Stromal cell of bone marrow (primary cell): ENCODE results near the gene ANKRD13A.
"Not testable (repeated sequence)": the region's sequence is repeated elsewhere in the genome, so short reads cannot be mapped to it uniquely, and the experiment has no call there.

Source experiments
- DNase-seq: peaks from one replicate; pipeline ENCODE4 v3.0.0-alpha.2; 2012; ENCODE audit warnings: low read depth

Gene ANKRD13A

DNA sequence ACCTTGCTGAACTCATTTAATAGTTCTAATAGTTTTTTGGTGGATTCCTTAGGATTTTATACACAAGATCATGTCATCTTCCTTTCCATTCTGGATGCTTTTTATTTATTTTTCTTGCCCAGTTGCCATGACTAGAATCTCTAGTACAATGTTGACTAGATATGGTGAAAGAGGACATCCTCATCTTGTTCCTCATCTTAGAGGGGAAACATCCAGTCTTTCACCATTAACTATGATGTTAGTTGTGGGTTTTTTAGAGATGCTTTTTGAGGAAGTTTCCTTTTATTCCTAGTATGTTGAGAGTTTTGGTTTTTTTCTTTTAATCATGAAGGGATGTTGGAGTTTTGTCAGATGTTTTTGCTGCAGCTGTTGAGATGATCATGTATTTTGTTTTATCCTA lies 8.7 kb downstream of the ANKRD13A start:
- DNase-seq = no peak

DNA sequence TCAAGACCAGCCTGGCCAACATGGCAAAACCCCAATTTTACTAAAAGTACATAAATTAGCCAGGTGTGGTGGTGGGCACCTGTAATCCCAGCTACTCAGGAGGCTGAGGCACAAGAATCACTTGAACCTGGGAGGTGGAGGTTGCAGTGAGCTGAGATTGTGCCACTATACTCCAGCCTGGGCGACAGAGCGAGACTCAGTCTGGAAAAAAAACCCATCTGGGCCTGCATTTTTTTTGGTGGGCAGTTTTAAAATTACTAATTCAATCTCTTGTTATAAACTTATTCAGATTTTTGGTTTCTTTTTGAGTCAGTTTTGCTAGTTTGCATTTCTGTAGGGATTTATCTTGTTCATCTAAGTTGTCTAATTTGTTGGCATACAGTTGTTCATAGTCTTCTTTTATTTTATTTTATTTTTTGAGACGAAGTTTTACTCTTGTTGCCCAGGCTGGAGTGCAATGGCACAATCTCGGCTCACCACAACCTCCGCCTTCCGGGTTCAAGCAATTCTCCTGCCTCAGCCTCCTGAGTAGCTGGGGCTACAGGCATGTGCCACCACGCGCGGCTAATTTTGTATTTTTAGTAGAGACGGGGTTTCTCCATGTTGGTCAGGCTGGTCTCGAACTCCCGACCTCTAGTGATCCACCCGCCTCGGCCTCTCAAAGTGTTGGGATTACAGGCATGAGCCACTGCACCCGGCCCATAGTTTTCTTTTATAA lies 9.6 kb downstream of the ANKRD13A start:
- not testable (repeated sequence) for DNase-seq

DNA sequence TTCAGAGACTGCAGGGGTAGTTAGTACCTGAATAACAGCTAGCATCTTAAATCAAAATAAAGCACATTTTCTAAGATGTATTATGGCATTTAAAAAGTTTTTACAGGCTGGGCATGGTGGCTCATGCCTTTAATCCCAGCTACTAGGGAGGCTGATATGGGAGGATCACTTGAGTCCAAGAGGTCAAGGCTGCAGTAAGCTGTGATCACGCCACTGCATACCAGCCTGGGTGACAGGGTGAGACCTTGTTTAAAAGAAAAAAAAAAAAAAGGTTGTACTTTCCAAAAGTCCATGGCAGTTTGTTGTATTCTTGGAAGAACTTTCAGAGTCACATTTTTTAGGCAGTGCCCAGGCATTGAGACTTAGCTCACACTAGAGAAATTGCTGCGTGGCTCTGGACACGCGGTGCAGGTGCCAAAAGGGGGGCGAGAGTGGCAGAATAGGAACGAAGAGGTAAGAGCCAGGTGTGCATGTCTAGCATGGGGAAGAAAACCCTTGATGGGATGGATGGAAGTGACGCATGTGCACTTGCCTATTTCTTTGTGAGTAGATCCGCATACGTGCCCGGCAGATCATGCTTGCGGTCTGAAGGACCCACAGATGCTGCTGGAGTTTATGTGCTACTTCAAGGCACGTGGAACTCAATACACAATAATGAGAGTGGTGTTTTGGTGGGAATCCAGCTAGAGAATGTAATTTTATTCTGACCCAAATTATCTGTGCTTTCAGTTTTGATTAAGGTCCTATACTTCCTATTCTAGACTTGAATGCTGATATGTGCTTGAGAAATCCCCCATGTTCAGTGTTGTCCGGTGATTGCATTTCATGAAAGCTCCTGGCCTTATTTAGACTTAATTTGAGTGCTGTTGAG lies 11.9 kb downstream of the ANKRD13A start:
- DNase-seq = no peak

DNA sequence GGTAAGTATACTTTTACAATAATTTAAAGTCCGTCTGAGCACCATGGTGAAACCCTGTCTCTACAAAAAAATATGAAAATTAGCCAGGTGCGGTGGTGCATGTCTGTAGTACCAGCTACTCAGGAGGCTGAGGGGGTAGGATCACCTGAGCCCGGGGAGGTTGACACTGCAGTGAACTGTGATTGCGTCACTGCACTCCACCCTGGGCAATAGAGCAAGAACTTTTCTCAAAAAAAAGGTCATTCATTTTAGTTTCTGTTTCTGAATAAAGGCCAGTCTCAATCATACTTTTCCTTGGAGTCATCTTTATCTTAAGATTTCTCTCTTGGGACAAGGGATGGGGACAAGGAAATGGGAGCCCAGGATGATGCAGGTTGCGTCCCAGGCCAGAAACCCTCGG lies 12.9 kb downstream of the ANKRD13A start:
- DNase-seq = no peak

DNA sequence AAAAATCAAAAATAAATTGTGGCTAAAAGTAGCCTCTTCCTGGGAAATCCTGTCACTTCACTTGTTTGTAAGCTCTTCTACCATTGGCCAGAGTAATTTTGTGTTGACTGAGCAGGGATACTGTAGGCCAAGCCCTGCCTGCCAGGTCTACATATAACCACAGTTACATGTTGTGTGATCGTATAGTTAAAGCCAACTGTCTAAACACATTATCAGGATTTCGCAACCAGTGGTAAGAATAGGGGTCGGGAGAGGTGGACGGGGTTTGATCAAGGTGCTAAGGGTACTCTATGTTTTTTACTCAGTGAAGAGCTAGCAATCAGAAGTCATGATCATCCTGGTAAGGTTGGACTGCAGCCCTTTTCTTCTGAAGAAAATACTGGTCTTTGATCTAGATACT lies 13.4 kb downstream of the ANKRD13A start:
- no peak for DNase-seq

DNA sequence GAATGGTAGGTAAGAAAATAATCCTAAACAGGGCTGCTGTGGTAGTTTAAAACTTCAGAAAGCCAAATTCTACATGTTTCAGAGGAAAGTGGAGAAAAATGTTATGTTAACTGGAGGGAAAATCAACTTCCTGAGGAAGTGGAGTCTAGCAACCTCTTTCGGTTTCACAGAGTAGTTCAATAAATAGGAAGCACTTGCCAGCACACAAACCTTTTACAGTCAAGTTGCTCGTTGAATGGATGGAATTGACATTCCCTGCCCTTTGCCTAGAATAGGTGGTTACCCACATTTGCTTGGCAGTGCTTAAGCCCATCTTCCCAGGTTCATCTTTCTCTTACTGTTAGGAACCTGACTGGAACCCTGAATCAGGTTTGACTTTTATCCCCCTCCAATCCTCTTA lies 15.9 kb downstream of the ANKRD13A start:
- DNase-seq = no peak

DNA sequence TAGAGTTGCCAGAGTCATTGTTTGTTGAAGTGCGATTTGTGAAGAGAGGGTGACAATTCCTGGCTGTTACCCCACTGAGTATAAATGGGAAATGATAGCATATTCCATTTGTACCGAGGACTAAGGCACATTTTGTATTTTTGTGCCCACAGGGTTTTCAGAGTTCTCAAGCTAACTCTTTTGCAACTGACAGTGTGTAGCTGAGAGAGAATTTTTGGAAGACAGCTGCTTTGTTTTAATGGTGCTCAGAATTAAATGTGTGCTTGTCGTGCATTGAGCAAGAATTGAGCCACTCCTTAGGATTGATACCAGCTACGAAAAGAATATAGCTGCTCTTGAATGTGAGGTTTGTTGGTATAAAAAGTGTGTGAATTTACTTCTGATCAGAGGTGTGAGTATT lies 21.7 kb downstream of the ANKRD13A start:
- no peak for DNase-seq

DNA sequence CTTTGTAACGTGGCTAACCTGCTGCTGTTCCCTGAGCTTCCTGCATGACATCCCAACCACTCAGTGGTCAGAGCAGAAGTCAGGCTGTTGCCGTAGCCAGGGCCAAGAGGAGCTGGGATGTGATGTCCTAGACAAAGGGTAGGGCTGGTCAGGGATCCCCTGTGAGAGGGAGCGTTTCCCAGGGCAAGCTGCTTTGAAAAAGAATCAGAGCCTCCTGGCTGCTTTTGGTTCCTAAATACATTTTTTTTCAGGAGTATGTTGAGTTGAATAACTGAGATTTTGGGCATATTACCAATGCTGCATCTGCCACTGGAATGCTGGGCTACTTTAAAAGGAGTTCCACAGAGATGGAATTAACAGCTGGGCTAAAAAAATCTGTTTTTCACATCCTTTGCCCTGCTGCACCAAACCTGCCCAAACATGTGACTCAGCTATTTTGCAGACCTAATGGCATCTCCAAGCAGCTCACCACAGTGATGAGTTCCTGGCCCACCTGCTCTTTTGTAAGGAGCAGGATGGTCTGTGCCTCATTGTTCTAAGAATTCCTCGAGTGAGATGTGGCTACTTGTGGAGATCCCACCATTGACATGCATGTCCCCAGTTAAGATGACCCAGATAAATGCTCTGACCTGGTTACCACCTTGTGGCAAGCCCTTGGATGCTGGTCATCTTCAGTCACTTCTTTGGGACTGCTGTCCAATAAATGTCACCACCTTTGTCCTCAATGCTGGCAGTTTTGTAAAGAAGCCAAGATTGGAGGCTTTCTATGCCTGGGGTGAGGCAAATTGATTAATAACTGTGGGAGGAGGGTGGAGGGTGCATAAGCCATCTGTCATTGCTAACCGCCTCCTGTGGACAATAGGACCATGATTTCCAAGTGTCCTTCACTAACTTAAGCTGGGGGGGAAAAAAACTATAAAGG lies 24.1 kb downstream of the ANKRD13A start:
- no peak for DNase-seq

DNA sequence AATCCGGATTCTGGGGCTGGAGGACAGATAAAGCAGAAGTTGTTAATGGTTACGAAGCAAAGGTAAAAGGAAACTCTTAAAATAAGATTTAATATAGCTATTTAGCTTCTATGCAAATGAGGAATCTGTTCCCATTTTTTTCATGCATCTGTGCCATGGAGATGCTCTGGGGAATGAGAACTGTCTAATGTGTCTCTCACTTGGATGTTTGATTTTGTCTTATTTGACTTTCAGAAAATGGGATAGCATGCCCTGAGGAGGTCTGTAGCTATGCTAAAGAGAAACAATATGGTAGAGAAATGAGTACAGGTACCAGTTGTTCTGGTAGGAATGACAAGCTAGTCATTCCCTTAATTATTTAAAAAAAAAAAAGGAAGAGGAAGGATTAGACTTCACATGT lies 24.8 kb downstream of the ANKRD13A start:
- DNase-seq = no peak

DNA sequence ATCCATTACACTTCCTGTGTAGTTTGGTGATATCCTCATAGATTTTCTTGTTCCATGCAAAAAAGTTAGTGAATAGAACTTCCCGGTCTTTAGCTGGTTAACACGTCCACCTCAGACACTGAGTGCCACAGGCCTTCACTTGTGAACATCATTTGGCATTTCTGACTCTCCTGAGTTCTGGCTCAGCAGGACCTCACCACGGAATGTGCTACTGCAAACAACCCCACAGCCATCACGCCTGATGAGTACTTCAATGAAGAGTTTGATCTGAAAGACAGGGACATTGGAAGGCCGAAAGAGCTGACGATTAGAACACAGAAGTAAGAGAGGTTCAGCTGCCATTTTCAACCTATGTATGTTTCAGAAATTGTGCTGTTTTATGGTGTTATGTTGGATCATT lies 29.1 kb downstream of the ANKRD13A start:
- DNase-seq = no peak

DNA sequence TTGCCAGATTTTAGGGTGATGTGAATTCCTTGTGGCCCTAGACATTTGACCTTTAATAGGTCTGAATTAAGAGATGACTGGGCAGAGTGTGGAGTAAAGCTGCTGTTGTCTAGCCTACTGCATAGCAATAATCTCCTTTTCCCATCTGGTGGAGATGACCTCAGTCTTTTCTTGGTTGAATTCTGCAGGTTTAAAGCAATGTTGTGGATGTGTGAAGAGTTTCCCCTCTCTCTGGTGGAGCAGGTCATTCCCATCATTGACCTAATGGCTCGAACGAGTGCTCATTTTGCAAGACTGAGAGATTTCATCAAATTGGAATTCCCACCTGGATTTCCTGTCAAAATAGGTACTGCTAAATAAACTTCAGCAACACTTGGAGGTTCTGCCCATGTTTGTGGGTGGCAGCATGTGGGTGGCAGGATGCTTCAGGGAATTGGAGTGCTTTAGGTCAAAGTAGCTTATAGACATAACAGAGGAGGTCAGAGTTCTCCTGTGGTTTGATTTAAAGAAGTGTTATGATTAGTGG lies 30.1 kb downstream of the ANKRD13A start:
- DNase-seq = no peak

DNA sequence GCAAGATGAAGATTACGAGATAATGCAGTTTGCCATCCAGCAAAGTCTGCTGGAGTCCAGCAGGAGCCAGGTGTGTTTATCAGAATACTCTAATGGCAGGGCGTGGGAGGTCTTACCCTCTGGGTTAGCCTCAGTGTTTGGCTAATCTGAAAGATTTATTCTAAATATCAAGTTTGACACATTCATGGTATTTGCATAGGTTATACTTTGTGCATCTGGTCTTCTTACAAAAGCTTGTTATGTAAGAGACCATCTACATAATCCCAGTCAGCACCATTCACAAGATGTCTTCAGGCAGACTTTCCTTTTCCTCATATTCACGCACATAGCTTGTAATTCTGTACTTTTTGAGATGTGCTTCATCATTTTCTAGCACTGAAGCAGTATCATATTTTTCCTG lies 34.7 kb downstream of the ANKRD13A start:
- DNase-seq = no peak

DNA sequence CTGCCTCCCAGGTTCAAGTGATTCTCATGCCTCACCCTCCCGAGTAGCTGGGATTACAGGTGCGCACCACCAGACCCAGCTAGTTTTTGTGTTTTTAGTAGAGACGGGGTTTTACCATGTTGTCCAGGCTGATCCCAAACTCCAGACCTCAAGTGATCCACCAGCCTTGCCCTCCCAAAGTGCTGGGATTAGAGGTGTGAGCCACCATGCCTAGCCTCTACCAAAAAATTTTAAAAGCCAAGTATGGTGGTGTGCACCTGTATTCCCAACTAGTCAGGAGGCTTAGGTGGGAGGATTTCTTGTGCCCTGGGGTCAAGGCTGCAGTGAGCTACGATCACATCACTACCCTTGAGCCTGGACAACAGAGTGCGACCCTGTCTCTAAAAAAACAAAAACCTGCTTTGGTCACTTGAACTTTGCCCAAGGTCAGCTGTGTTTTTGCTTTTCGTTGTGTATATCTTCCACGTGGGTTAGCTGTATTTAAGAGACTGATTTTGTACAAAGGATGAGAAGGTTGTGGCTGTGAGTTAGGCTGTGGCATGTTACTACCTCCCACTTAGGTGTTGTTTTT lies 36.4 kb downstream of the ANKRD13A start:
- no peak for DNase-seq

DNA sequence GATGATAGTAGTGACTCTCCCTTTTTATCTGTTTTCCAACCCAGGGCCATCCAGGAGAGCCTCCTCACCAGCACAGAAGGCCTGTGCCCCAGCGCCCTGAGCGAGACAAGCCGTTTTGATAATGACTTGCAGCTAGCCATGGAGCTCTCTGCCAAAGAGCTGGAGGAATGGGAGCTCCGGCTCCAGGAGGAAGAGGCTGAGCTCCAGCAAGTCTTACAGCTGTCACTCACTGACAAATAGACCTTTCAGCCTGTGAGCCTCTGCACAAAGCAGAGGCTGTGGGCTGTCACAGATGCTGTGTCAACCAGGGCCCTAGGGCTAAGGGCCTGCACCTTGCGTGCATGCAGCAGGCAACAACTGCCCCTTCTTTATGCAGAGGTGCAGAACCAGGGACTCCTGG lies 38.1 kb downstream of the ANKRD13A start:
- no peak for DNase-seq

DNA sequence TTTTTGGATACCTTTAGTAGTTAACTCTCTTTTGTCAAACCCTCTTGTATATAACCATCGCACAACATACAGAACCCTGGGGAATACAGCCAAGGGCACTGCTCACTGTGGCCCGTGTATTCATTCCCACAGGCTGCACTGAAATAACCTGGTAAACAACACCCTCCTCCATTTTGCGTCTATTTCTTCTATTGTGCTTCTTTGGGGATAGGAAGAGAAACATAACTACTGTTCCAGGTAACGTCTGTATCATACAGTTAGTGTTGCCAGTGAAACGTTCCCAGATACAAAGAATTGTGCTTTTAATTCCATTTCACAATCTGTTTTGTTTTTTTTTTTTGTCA lies 39.5 kb downstream of the ANKRD13A start:
- DNase-seq = no peak

DNA sequence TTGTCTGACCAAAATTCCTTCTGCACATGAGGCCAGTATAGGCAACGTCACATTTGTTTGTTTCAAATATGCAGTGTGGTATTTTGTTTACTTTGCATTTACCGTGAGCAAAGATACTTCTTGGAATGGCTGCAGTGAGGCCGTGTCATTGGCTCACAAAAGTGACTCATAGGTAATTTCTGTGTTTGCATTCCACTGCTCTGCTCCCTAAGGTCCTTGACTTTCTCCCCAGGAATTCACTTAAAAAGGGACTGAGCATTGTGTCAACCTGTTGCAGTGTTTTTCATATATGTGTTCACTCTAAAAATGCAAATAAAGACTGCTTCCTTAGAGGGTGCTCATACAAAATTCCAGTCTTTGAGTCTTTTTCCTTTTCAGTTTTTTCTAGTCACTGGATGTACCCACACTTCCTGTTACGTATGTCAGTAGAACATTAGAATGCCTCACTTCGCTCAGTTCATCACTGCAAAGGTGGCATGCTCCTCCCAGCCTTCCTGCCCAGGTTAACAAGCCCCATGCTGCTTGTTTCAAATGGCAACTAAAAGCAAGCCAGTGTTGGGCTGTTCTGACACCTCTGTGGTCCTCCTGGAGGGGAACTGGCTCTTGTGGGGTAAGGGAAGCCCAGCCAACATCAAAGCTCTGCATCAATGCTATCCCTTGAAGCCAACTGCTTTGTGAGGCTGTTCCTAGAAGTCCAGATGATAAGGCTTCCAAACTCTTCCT lies 40.0 kb downstream of the ANKRD13A start:
- peak; percentile 68 for DNase-seq

DNA sequence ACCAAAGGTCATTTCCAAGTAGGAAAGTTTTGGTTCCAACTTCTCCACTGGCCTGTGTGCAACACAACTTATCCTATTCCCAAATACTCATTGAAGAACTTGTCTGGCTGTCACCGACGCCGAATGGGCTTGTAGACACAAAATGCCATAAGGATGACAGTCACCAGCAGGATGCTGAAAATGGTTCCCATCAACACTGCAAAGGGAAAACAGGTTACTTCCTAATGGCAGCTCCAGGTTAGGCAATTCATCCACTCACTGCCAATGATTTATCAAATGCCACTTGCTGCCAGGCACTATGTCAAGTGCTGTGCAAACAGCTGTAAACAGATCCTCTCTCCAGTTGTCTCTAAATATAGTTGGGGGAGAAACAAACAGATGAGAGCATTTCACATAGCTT lies 43.0 kb downstream of the ANKRD13A start:
- no peak for DNase-seq

DNA sequence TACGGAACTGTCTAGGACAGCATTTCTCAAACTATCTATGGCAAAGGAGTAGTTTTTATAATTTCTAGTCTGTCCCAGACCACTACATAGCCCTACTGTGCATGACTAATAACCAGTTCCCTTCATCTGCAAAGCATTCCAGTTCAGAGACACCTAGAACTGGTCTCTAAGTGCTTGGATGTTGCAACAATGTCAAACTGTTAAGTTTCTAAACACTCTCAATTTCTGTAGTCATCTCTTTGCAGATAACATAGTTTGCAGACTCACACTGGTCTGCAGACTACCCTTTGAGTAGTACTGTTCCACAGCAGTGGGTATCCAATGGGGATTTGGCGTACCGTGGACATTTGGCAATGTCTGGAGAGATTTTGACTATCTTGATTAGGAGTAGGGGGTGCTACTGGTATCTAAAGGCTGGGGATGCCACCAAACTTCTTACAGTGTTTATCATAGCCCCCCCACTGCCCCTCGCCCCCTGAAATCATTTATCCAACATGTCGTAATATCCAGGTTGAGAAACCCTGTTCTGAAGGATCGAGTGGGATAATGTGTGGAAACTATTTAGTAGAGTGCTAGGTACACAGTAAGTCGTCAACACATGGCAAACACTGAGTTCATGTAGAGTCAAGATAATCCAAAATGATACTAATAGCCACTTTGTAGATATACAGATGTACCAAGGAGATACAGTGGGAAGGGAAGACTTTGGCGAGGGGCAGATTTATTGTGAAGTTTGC lies 47.4 kb downstream of the ANKRD13A start:
- no peak for DNase-seq

DNA sequence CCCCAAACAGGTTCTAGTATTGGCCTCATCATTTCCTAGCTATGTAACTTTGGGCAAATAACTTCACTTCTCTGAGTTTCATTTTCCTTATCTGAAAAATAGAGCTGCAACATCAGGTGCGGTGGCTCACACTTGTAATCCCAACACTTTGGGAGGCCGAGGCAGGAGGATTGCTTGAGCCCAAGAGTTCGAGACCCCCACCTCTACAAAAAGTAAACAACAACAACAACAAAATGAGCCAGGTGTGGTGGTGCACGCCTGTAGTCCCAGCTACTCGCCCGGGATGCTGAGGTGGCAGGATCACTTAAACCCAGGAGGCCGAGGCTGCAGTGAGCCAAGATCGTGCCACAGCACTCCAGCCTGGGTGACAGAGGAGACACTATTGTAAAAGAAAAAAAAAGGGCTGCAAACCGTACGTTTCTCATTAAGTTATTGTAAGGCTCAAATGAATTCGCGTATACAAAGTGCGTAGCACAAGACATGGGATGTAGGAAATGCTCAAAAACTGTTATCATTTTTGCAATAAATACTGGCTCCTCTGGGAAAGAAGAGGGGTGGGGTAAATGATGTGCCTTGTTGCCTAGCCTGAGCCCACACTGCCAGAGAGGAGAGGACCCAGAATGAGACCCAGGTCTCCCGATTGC lies 48.2 kb downstream of the ANKRD13A start:
- no peak for DNase-seq
